Activated CD4-positive, alpha-beta T cell treated with anti-CD3 and anti-CD28 coated beads for 48 hours (primary cell): ENCODE measurements around the gene SIGLEC5.

Experiments
- DNase-seq: peaks from one replicate; pipeline ENCODE4 v3.0.0-alpha.2; 2020

SIGLEC5 gene

GRCh38 chr19:51627491-51628138, 2.6 kb downstream of the SIGLEC5 start:
- DNase-seq: no peak

- DNase-seq: no peak
These were observed 3.5 kb downstream of the SIGLEC5 start for GRCh38 chr19:51626675-51627074.

GRCh38 chr19:51621178-51621577, 9.0 kb downstream of the SIGLEC5 start:
- DNase-seq: no peak

GRCh38 chr19:51615991-51616390, 14.2 kb downstream of the SIGLEC5 start:
- DNase-seq: no peak

- no peak for DNase-seq
These were observed 15.4 kb downstream of the SIGLEC5 start for GRCh38 chr19:51614789-51615188.

GRCh38 chr19:51610576-51610975, 19.6 kb downstream of the SIGLEC5 start:
- DNase-seq: no peak

- peak; percentile 84 for DNase-seq
These were observed 22.2 kb downstream of the SIGLEC5 start for GRCh38 chr19:51607920-51608562.

GRCh38 chr19:51607077-51607476, 23.1 kb downstream of the SIGLEC5 start:
- peak; percentile 66 for DNase-seq

GRCh38 chr19:51602189-51602854, 27.9 kb downstream of the SIGLEC5 start:
- no peak for DNase-seq

GRCh38 chr19:51600940-51601580, 29.1 kb downstream of the SIGLEC5 start:
- DNase-seq: no peak

- no peak for DNase-seq
These were observed 31.1 kb downstream of the SIGLEC5 start for GRCh38 chr19:51599084-51599483.

- no peak for DNase-seq
These were observed 31.9 kb downstream of the SIGLEC5 start for GRCh38 chr19:51598159-51598915.

- no peak for DNase-seq
These were observed 34.7 kb downstream of the SIGLEC5 start for GRCh38 chr19:51595190-51596175.

GRCh38 chr19:51594774-51595109, 35.5 kb downstream of the SIGLEC5 start:
- DNase-seq: no peak

GRCh38 chr19:51593969-51594773, 36.0 kb downstream of the SIGLEC5 start:
- DNase-seq: peak; percentile 98

- DNase-seq: no peak
These were observed 36.9 kb downstream of the SIGLEC5 start for GRCh38 chr19:51593138-51593890.

GRCh38 chr19:51592521-51592920, 37.7 kb downstream of the SIGLEC5 start:
- no peak for DNase-seq

- DNase-seq: no peak
These were observed 39.8 kb downstream of the SIGLEC5 start for GRCh38 chr19:51590441-51590840.

- DNase-seq: no peak
These were observed 40.7 kb downstream of the SIGLEC5 start for GRCh38 chr19:51589511-51589910.
